Endothelial cell of umbilical vein (primary cell): Measurements from ENCODE around the gene TET1.

Experiments
- EZH2 ChIP-seq: IDR thresholded peaks from 2 replicates; pipeline ENCODE4 v1.6.1; 2012; ENCODE audit warnings: borderline replicate concordance, low read depth, mild to moderate bottlenecking, moderate library complexity, low read length, inconsistent platforms; ENCODE audit not compliant: severe bottlenecking
- MYC ChIP-seq: IDR thresholded peaks from one replicate; pipeline ENCODE4 v1.6.1; 2011; ENCODE audit warnings: mild to moderate bottlenecking, low read depth, low read length
- POLR2A ChIP-seq: IDR thresholded peaks from 2 replicates; pipeline ENCODE4 v1.6.1; 2012; ENCODE audit warnings: low read depth, mild to moderate bottlenecking, control low read depth, low read length
- POLR2AphosphoS5 ChIP-seq: IDR thresholded peaks from 2 replicates; pipeline ENCODE4 v1.6.1; 2012; ENCODE audit warnings: low read depth, mild to moderate bottlenecking, control low read depth, low read length, moderate library complexity; ENCODE audit not compliant: insufficient read depth
- TF ChIP-seq, protein P1 (sequence below), 2 donors: IDR thresholded peaks; 1 replicate in 1 of 2; 2 replicates in 1 of 2; pipeline ENCODE4 v1.5.1; 2011; ENCODE audit warnings: low read length in 2 of 2, mild to moderate bottlenecking in 2 of 2, moderate library complexity in 2 of 2, control low read depth in 1 of 2, inconsistent platforms in 1 of 2, low read depth in 1 of 2; ENCODE audit not compliant: insufficient read depth in 1 of 2; ENCODE audit errors: extremely low read depth in 1 of 2

DNA sequence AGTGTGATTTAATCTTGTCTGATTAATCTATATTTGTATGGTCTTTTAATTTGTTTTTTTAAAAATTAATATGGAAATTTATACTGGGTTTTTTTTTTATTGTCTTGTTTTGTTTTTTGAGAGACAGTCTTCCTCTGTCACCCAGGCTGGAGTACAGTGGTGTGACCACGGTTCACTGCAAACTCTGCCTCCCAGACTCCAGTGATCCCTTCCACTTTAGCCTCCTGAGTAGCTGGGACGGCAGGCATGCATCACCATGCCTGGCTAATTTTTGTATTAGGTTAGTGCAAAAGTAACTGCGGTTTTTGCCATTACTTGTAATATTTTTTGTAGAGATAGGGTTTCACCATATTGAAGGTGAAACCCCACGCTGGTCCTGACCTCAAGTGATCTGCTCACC lies 73.1 kb downstream of the TET1 start:
- TF ChIP-seq POLR2A = no peak
- TF ChIP-seq, protein P1, sequence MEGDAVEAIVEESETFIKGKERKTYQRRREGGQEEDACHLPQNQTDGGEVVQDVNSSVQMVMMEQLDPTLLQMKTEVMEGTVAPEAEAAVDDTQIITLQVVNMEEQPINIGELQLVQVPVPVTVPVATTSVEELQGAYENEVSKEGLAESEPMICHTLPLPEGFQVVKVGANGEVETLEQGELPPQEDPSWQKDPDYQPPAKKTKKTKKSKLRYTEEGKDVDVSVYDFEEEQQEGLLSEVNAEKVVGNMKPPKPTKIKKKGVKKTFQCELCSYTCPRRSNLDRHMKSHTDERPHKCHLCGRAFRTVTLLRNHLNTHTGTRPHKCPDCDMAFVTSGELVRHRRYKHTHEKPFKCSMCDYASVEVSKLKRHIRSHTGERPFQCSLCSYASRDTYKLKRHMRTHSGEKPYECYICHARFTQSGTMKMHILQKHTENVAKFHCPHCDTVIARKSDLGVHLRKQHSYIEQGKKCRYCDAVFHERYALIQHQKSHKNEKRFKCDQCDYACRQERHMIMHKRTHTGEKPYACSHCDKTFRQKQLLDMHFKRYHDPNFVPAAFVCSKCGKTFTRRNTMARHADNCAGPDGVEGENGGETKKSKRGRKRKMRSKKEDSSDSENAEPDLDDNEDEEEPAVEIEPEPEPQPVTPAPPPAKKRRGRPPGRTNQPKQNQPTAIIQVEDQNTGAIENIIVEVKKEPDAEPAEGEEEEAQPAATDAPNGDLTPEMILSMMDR (IDR thresholded peaks at IDR 0.05; ENCODE audit: extremely low read depth in 1 of 2, insufficient read depth in 1 of 2, low read depth in 1 of 2, low read length in 2 of 2) = no peak
- no peak for TF ChIP-seq EZH2
- TF ChIP-seq POLR2AphosphoS5 = no peak
- no peak for TF ChIP-seq MYC
